Activated gamma-delta T cell treated with anti-CD3 and anti-CD28 coated beads, Interleukin-2, amount 50 U/mL, for 16 hours (primary cell): ENCODE results near the gene TOR2A.

Experiments
- DNase-seq: peaks from one replicate; pipeline ENCODE4 v3.0.0-alpha.2; 2020; ENCODE audit warnings: low read depth

Gene TOR2A

GRCh38 chr9:127742435-127743088 lies 7.5 kb upstream of the TOR2A start:
- DNase-seq = no peak

- DNase-seq = no peak
These were observed 6.8 kb upstream of the TOR2A start for GRCh38 chr9:127741831-127742434.

GRCh38 chr9:127739614-127740330 lies 4.7 kb upstream of the TOR2A start:
- DNase-seq = no peak

GRCh38 chr9:127738666-127739065 lies 3.6 kb upstream of the TOR2A start:
- DNase-seq = no peak

- no peak for DNase-seq
These were observed 564 bp upstream of the TOR2A start for GRCh38 chr9:127735530-127736185.

GRCh38 chr9:127734247-127734746 lies 797 bp downstream of the TOR2A start:
- no peak for DNase-seq

- no peak for DNase-seq
These were observed 1.5 kb downstream of the TOR2A start for GRCh38 chr9:127733614-127734013.

- DNase-seq = no peak
These were observed 2.6 kb downstream of the TOR2A start for GRCh38 chr9:127732444-127732843.

GRCh38 chr9:127731938-127732337 lies 3.2 kb downstream of the TOR2A start:
- DNase-seq = no peak

- no peak for DNase-seq
These were observed 4.2 kb downstream of the TOR2A start for GRCh38 chr9:127730799-127731410.

- DNase-seq = no peak
These were observed 4.8 kb downstream of the TOR2A start for GRCh38 chr9:127730262-127730661.

- DNase-seq = no peak
These were observed 5.4 kb downstream of the TOR2A start for GRCh38 chr9:127729522-127730256.

GRCh38 chr9:127728808-127729207 lies 6.3 kb downstream of the TOR2A start:
- DNase-seq = no peak

- no peak for DNase-seq
These were observed 8.2 kb downstream of the TOR2A start for GRCh38 chr9:127726871-127727270.

GRCh38 chr9:127724012-127724411 lies 11.1 kb downstream of the TOR2A start:
- DNase-seq = no peak

GRCh38 chr9:127723444-127723843 lies 11.7 kb downstream of the TOR2A start:
- DNase-seq = no peak

- DNase-seq = no peak
These were observed 12.1 kb downstream of the TOR2A start for GRCh38 chr9:127723013-127723412.

- no peak for DNase-seq
These were observed 12.9 kb downstream of the TOR2A start for GRCh38 chr9:127722055-127722745.

GRCh38 chr9:127721391-127721821 lies 13.7 kb downstream of the TOR2A start:
- no peak for DNase-seq

- DNase-seq = no peak
These were observed 14.2 kb downstream of the TOR2A start for GRCh38 chr9:127720865-127721227.
